Neutrophil (primary cell): ENCODE data around the gene SIGLEC8.

Source experiments
- H3K27ac ChIP-seq: fragments of 200-600 bp; sonication (generic); 2 replicates; pipeline ENCODE4 v1.5.1; 2016; ENCODE audit warnings: mild to moderate bottlenecking, moderate library complexity
- H3K27me3 ChIP-seq: fragments of 200-600 bp; sonication (generic); 2 replicates; pipeline ENCODE4 v1.6.0; 2016; ENCODE audit warnings: mild to moderate bottlenecking
- H3K36me3 ChIP-seq: fragments of 200-600 bp; sonication (generic); 2 replicates; pipeline ENCODE4 v1.5.1; 2017
- H3K4me1 ChIP-seq, 2 experiments: fragments of 200-600 bp in 1 of 2; sonication (generic) in 1 of 2; 1 replicate in 1 of 2; 2 replicates in 1 of 2; pipeline versions ENCODE4 v1.5.1 to v1.6.1; 2013 to 2016; ENCODE audit warnings: low read depth in 1 of 2, low read length in 1 of 2, mild to moderate bottlenecking in 1 of 2, moderate library complexity in 1 of 2; ENCODE audit not compliant: control insufficient read depth in 1 of 2, insufficient read depth in 1 of 2
- H3K4me3 ChIP-seq, 2 experiments: fragments of 200-600 bp in 1 of 2; sonication (generic) in 1 of 2; 1 replicate in 1 of 2; 2 replicates in 1 of 2; pipeline ENCODE4 v1.5.1; 2013 to 2016; ENCODE audit warnings: low read depth in 1 of 2, low read length in 1 of 2, mild to moderate bottlenecking in 1 of 2, moderate library complexity in 1 of 2
- H3K9me3 ChIP-seq: fragments of 200-600 bp; sonication (generic); 2 replicates; pipeline ENCODE4 v1.5.1; 2016
- TF ChIP-seq, protein P1 (sequence below): fragments of 200-600 bp; sonication (generic); IDR thresholded peaks from 2 replicates; pipeline ENCODE4 v1.5.1; 2016; ENCODE audit warnings: antibody characterized with exemption

SIGLEC8 gene

GRCh38 chr19:51402117-51402516 lies 56.1 kb downstream of the SIGLEC8 start:
- TF ChIP-seq, protein P1, sequence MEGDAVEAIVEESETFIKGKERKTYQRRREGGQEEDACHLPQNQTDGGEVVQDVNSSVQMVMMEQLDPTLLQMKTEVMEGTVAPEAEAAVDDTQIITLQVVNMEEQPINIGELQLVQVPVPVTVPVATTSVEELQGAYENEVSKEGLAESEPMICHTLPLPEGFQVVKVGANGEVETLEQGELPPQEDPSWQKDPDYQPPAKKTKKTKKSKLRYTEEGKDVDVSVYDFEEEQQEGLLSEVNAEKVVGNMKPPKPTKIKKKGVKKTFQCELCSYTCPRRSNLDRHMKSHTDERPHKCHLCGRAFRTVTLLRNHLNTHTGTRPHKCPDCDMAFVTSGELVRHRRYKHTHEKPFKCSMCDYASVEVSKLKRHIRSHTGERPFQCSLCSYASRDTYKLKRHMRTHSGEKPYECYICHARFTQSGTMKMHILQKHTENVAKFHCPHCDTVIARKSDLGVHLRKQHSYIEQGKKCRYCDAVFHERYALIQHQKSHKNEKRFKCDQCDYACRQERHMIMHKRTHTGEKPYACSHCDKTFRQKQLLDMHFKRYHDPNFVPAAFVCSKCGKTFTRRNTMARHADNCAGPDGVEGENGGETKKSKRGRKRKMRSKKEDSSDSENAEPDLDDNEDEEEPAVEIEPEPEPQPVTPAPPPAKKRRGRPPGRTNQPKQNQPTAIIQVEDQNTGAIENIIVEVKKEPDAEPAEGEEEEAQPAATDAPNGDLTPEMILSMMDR: no peak
- no peaks in the 10 kb centered on the region for H3K36me3 ChIP-seq
- no peak overlapping the region for H3K27ac ChIP-seq
- no peak overlapping the region for H3K4me3 ChIP-seq
- H3K9me3 ChIP-seq: no peaks in the 10 kb centered on the region
- H3K27me3 ChIP-seq: no peaks in the 10 kb centered on the region
- H3K4me1 ChIP-seq: peaks cover 31 to 33% of the 10 kb centered on the region in 2 experiments
